K562 (cell line): ENCODE measurements around the gene KLF2. TPM values are rescaled to one million over a fixed set of nuclear protein-coding genes. Genes with fewer than 3 reads are reported as not detected.

Source experiments
- C11orf30 ChIP-seq: fragments of 450-650 bp; IDR thresholded peaks from 2 replicates; pipeline ENCODE4 v1.6.1; 2016; ENCODE audit warnings: low read depth, mild to moderate bottlenecking
- EZH2 ChIP-seq: IDR thresholded peaks from 2 replicates; pipeline ENCODE4 v1.6.1; 2012; ENCODE audit warnings: low read depth, mild to moderate bottlenecking, inconsistent platforms, low read length, borderline replicate concordance
- GATAD2B ChIP-seq: fragments of 450-650 bp; IDR thresholded peaks from 2 replicates; pipeline ENCODE4 v1.6.1; 2017; ENCODE audit warnings: mild to moderate bottlenecking, borderline replicate concordance
- HOMEZ ChIP-seq: fragments of 250-450 bp; sonication (Bioruptor Pico); IDR thresholded peaks from 2 replicates; pipeline ENCODE4 v1.4.0; 2020; ENCODE audit warnings: mild to moderate bottlenecking, moderate library complexity
- LCOR ChIP-seq: sonication (generic); formaldehyde crosslinking; IDR thresholded peaks from 2 replicates; pipeline ENCODE4 v1.8.0; 2022; ENCODE audit warnings: mild to moderate bottlenecking, missing genetic modification reagents
- MAFG ChIP-seq: fragments of 450-650 bp; conservative IDR thresholded peaks from 2 replicates; pipeline ENCODE4 v1.6.1; 2016; ENCODE audit warnings: missing genetic modification characterization, missing compliant biosample characterization
- MEF2A ChIP-seq: IDR thresholded peaks from 2 replicates; pipeline ENCODE4 v1.6.1; 2011; ENCODE audit warnings: low read depth, mild to moderate bottlenecking, low read length, moderate library complexity; ENCODE audit not compliant: control insufficient read depth
- MNT ChIP-seq, 2 experiments: fragments of 450-650 bp; conservative IDR thresholded peaks; 2 replicates each; pipeline ENCODE4 v1.6.1; 2017; ENCODE audit warnings: mild to moderate bottlenecking in 2 of 2, moderate library complexity in 2 of 2
- POLR3G ChIP-seq: IDR thresholded peaks from 2 replicates; pipeline ENCODE4 v1.6.1; 2011; ENCODE audit not compliant: insufficient read length, insufficient replicate concordance; ENCODE audit errors: extremely low read depth
- TRIM24 ChIP-seq, 2 experiments: fragments of 450-650 bp; IDR thresholded peaks; 2 replicates each; pipeline ENCODE4 v1.6.1; 2016
- ZNF384 ChIP-seq: IDR thresholded peaks from 2 replicates; pipeline ENCODE4 v1.6.1; 2012; ENCODE audit warnings: low read depth, low read length, improper control_type of control experiment
- ZNF639 ChIP-seq, 2 experiments: fragments of 200-800 bp in 1 of 2; sonication (Bioruptor generic) in 1 of 2; sonication (generic) in 1 of 2; formaldehyde crosslinking in 1 of 2; IDR thresholded peaks in 1 of 2; conservative IDR thresholded peaks in 1 of 2; 2 replicates each; pipeline versions ENCODE4 v1.5.0 to v1.6.1; 2016 to 2020; ENCODE audit warnings: missing compliant biosample characterization in 1 of 2, missing genetic modification characterization in 1 of 2, missing genetic modification reagents in 1 of 2
- polyA plus RNA-seq, 8 experiments: library from polyadenylated mRNA; depleted of rRNA in 4 of 8; stranded (reverse) in 5 of 8; unstranded in 3 of 8; fragments of >200 nt; fragmentation: Nextera tagmentation in 2 of 8; fragmentation: Illumina TruSeq in 1 of 8; extraction: Ambion mirVana in 2 of 8; extraction: Trizol in 1 of 8; gene quantifications; 2 replicates each; pipeline versions ENCODE4 v1.2.1 to v1.2.3, GENCODE V29; 2011 to 2014; ENCODE audit warnings: inconsistent platforms in 1 of 8, missing spikeins in 1 of 8
- total RNA-seq, 7 experiments: library from RNA; depleted of rRNA in 6 of 7; stranded (reverse); fragments of >200 nt in 6 of 7; fragmentation: Illumina TruSeq in 2 of 7; extraction: Trizol in 2 of 7; gene quantifications; 2 replicates each; pipeline versions ENCODE4 v1.2.1 to v1.2.3, GENCODE V29; 2011 to 2021; ENCODE audit warnings: low replicate concordance in 1 of 7
- TF ChIP-seq, protein P1 (sequence below): sonication (generic); formaldehyde crosslinking; IDR thresholded peaks from 2 replicates; pipeline ENCODE4 v1.8.1; 2023; ENCODE audit warnings: mild to moderate bottlenecking, missing genetic modification reagents

The KLF2 gene
- total and polyA plus RNA-seq, 9 of the 15 experiments (the other 6 are each of a cell fraction or from before 2014, with no cell fraction given) = 0.07 to 0.71 TPM; not detected in 7

- TF ChIP-seq GATAD2B (no peak), TRIM24 (IDR thresholded peaks at IDR 0.05) (0 out of 4 replicates have a peak, but pooled peaks of 1 of the 2 experiments have one; percentile 28), ZNF639 (CRISPR knock-in tag; conservative IDR thresholded peaks at IDR 0.05 in 1 of 2, IDR thresholded peaks at IDR 0.05 in 1 of 2) (no peak), C11orf30 (peak; percentile 28; the same call in 1 of the 2 replicates), EZH2 (no peak), MEF2A (no peak), MAFG (tag) (peak; percentile 52), POLR3G (no peak), LCOR (CRISPR knock-in tag) (no peak), HOMEZ (CRISPR knock-in tag) (no peak), ZNF384 (no peak), MNT (conservative IDR thresholded peaks at IDR 0.05) (no peak)
- TF ChIP-seq, protein P1, sequence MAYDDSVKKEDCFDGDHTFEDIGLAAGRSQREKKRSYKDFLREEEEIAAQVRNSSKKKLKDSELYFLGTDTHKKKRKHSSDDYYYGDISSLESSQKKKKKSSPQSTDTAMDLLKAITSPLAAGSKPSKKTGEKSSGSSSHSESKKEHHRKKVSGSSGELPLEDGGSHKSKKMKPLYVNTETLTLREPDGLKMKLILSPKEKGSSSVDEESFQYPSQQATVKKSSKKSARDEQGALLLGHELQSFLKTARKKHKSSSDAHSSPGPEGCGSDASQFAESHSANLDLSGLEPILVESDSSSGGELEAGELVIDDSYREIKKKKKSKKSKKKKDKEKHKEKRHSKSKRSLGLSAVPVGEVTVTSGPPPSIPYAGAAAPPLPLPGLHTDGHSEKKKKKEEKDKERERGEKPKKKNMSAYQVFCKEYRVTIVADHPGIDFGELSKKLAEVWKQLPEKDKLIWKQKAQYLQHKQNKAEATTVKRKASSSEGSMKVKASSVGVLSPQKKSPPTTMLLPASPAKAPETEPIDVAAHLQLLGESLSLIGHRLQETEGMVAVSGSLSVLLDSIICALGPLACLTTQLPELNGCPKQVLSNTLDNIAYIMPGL (CRISPR knock-in tag) = no peak
These were observed 36.1 kb upstream of the KLF2 start (continued) for GRCh38 chr19:16288544-16288943.
